GM23248 (cell line): ENCODE measurements around the gene CCR5.

Experiments
- EZH2 ChIP-seq: fragments of 200-600 bp; sonication (generic); IDR thresholded peaks from 2 replicates; pipeline ENCODE4 v1.6.1; 2018; ENCODE audit warnings: antibody characterized with exemption, mild to moderate bottlenecking; ENCODE audit not compliant: insufficient read depth, poor library complexity, severe bottlenecking
- EZH2phosphoT487 ChIP-seq: fragments of 200-600 bp; sonication (generic); IDR thresholded peaks from 2 replicates; pipeline ENCODE4 v1.6.1; 2018; ENCODE audit warnings: antibody characterized with exemption, moderate library complexity, mild to moderate bottlenecking, low read depth; ENCODE audit not compliant: insufficient read depth

- TF ChIP-seq EZH2phosphoT487: no peak
- no peak for TF ChIP-seq EZH2
Observed at GRCh38 chr3:46417841-46418611, 47.3 kb downstream of the CCR5 start.
